ENCODE results near the gene OCEL1. TPM values are rescaled to one million over a fixed set of nuclear protein-coding genes. Genes with fewer than 3 reads are reported as not detected.

Gene OCEL1
- total and polyA plus RNA-seq, 2 of the 13 experiments (the other 11 are each of a cell fraction or from before 2014, with no cell fraction given) = 10.6 to 17.2 TPM

DNA sequence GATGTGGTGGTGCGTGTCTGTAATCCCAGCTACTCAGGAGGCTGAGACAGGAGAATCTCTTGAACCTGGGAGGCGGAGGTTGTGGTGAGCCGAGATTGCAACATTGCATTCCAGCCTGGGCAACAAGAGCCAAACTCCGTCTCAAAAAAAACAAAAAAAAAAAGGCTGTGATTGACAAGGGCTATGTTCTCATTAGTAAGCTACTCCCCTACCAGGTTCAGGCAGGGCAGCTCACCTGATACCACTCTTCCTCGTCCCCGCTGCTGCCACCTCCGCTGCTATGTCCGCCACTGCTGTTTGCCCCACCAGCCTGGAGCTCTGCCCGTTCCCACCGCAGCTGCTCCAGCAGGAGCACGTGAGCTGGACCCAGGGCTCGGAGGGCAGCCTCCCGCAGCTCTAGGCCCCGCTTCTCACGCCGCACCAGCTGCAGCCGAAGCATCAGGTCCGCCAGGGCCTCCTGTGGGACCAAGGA is 29.2 kb downstream of the OCEL1 start (continued):
- TF ChIP-seq TARDBP (CRISPR knock-in tag; IDR thresholded peaks at IDR 0.05) (peak; percentile 33; the same call in 1 of the 2 replicates), FOXM1 (CRISPR knock-in tag; IDR thresholded peaks at IDR 0.05) (no peak), ZNF530 (CRISPR knock-in tag; IDR thresholded peaks at IDR 0.05; ENCODE audit: low read depth) (no peak), PTBP1 (IDR thresholded peaks at IDR 0.05; ENCODE audit: low read depth, low read length, poor library complexity, severe bottlenecking) (no peak), ZNF501 (CRISPR knock-in tag; IDR thresholded peaks at IDR 0.05) (no peak), AGO1 (IDR thresholded peaks at IDR 0.05; ENCODE audit: low read depth, low read length, poor library complexity, severe bottlenecking) (no peak), ZBTB20 (CRISPR knock-in tag; IDR thresholded peaks at IDR 0.05; ENCODE audit: borderline replicate concordance, low read depth) (no peak), ZNF75D (CRISPR knock-in tag; IDR thresholded peaks at IDR 0.05; ENCODE audit: borderline replicate concordance) (no peak), ISX (CRISPR knock-in tag; conservative IDR thresholded peaks at IDR 0.05) (no peak), ZKSCAN5 (CRISPR knock-in tag; IDR thresholded peaks at IDR 0.05) (no peak), SP4 (CRISPR knock-in tag; IDR thresholded peaks at IDR 0.05) (peak; percentile 55; the same call in 1 of the 2 replicates), NKX3-1 (CRISPR knock-in tag; IDR thresholded peaks at IDR 0.05) (no peak), NCOA2 (CRISPR knock-in tag; IDR thresholded peaks at IDR 0.05) (peak; percentile 51; the same call in 1 of the 2 replicates), ZNF350 (CRISPR knock-in tag; IDR thresholded peaks at IDR 0.05; ENCODE audit: borderline replicate concordance, low read depth) (no peak), ZNF160 (CRISPR knock-in tag; IDR thresholded peaks at IDR 0.05) (no peak), GZF1 (CRISPR knock-in tag; IDR thresholded peaks at IDR 0.05) (no peak), ZNF354B (CRISPR knock-in tag; IDR thresholded peaks at IDR 0.05) (no peak), HNRNPUL1 (IDR thresholded peaks at IDR 0.05; ENCODE audit: low read depth, low read length) (no peak), SIX1 (CRISPR knock-in tag; IDR thresholded peaks at IDR 0.05; ENCODE audit: borderline replicate concordance) (no peak), ZFP1 (CRISPR knock-in tag; IDR thresholded peaks at IDR 0.05) (peak; percentile 31; the same call in 1 of the 2 replicates), ZNF260 (CRISPR knock-in tag; IDR thresholded peaks at IDR 0.05; ENCODE audit: borderline replicate concordance, low read depth) (no peak), ZKSCAN8 (CRISPR knock-in tag; IDR thresholded peaks at IDR 0.05; ENCODE audit: borderline replicate concordance) (no peak; the same call in 1 of the 2 replicates)
- TF ChIP-seq, protein P1, sequence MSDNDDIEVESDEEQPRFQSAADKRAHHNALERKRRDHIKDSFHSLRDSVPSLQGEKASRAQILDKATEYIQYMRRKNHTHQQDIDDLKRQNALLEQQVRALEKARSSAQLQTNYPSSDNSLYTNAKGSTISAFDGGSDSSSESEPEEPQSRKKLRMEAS (IDR thresholded peaks at IDR 0.05) = peak; percentile 82
- TF ChIP-seq, protein P2, sequence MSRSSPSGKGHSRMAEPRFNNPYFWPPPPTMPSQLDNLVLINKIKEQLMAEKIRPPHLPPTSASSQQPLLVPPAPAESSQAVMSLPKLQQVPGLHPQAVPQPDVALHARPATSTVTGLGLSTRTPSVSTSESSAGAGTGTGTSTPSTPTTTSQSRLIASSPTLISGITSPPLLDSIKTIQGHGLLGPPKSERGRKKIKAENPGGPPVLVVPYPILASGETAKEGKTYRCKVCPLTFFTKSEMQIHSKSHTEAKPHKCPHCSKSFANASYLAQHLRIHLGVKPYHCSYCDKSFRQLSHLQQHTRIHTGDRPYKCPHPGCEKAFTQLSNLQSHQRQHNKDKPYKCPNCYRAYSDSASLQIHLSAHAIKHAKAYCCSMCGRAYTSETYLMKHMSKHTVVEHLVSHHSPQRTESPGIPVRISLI (CRISPR knock-in tag; IDR thresholded peaks at IDR 0.05; ENCODE audit: borderline replicate concordance) = peak; percentile 94
- TF ChIP-seq, protein P3, sequence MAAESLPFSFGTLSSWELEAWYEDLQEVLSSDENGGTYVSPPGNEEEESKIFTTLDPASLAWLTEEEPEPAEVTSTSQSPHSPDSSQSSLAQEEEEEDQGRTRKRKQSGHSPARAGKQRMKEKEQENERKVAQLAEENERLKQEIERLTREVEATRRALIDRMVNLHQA (CRISPR knock-in tag; IDR thresholded peaks at IDR 0.05) = no peak
- TF ChIP-seq, protein P4, sequence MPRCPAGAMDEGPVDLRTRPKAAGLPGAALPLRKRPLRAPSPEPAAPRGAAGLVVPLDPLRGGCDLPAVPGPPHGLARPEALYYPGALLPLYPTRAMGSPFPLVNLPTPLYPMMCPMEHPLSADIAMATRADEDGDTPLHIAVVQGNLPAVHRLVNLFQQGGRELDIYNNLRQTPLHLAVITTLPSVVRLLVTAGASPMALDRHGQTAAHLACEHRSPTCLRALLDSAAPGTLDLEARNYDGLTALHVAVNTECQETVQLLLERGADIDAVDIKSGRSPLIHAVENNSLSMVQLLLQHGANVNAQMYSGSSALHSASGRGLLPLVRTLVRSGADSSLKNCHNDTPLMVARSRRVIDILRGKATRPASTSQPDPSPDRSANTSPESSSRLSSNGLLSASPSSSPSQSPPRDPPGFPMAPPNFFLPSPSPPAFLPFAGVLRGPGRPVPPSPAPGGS (CRISPR knock-in tag; IDR thresholded peaks at IDR 0.05) = no peak
- TF ChIP-seq, protein P5, sequence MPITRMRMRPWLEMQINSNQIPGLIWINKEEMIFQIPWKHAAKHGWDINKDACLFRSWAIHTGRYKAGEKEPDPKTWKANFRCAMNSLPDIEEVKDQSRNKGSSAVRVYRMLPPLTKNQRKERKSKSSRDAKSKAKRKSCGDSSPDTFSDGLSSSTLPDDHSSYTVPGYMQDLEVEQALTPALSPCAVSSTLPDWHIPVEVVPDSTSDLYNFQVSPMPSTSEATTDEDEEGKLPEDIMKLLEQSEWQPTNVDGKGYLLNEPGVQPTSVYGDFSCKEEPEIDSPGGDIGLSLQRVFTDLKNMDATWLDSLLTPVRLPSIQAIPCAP (CRISPR knock-in tag; IDR thresholded peaks at IDR 0.05; ENCODE audit: low read depth) = no peak

Measured in HepG2 (cell line).